HCT116 (cell line): Measurements from ENCODE around the gene ACSS1. TPM values are rescaled to one million over a fixed set of nuclear protein-coding genes. Genes with fewer than 3 reads are reported as not detected.

Experiments used
- ATAC-seq: fragments of 200-7000 bp; cut with Tn5 transposase; 2 replicates; pipeline ENCODE4 v1.9.1; 2020; ENCODE audit warnings: mild to moderate bottlenecking, moderate library complexity
- BruUV-seq: library from RNA; stranded (reverse); fragments of 400-500 nt; replicated peaks from 2 replicates; lab custom pipeline; 2021; lab: Mats Ljungman, UMichigan
- CTCF ChIA-PET: fragments of 300-600 bp; sonication (Branson Sonifier 250); formaldehyde crosslinking; loops from one replicate; lab custom pipeline; 2021; ENCODE audit warnings: antibody characterized with exemption; lab: Charles Lee
- POLR2A ChIA-PET: fragments of 300-600, 350-600 bp; sonication (Branson Sonifier 250); formaldehyde crosslinking; loops from one replicate; lab custom pipeline; 2021; ENCODE audit warnings: antibody characterized with exemption; lab: Charles Lee
- RAD21 ChIA-PET, 2 experiments: fragments of 300-600 bp; sonication (Branson Sonifier 250); formaldehyde crosslinking; loops; one replicate each; lab custom pipeline; 2023; ENCODE audit warnings: low total read pairs in 2 of 2; ENCODE audit not compliant: uncharacterized antibody in 2 of 2, unreplicated experiment in 2 of 2, low non-redundant PET in 1 of 2; lab: Charles Lee
- DNase-seq: peaks from one replicate; pipeline ENCODE4 v3.0.0-alpha.2; 2010; ENCODE audit warnings: low read depth, low spot score
- H2AFZ ChIP-seq: fragments of 200-600 bp; shearing (Covaris generic), sonication (generic); 2 replicates; pipeline ENCODE4 v1.6.1; 2017; ENCODE audit warnings: low read depth, mixed run types, mixed read lengths, antibody characterized with exemption, low read length; ENCODE audit not compliant: poor library complexity, severe bottlenecking
- H3K27ac ChIP-seq: 2 replicates; pipeline ENCODE4 v1.5.1; 2012; ENCODE audit warnings: low read depth, low read length
- H3K27me3 ChIP-seq: fragments of 200-600 bp; sonication (generic); 2 replicates; pipeline ENCODE4 v1.6.1; 2016; ENCODE audit warnings: mixed run types, low read length, mixed read lengths; ENCODE audit not compliant: insufficient read depth
- H3K36me3 ChIP-seq, 2 experiments: fragments of 200-500 bp in 1 of 2; fragments of 200-600 bp in 1 of 2; sonication (Bioruptor generic) in 1 of 2; sonication (generic) in 1 of 2; 2 replicates each; pipeline versions ENCODE4 v1.5.1 to v1.6.1; 2014 to 2016; ENCODE audit warnings: low read length in 2 of 2, inconsistent platforms in 1 of 2, mixed read lengths in 1 of 2, mixed run types in 1 of 2; ENCODE audit not compliant: insufficient read depth in 2 of 2, control insufficient read depth in 1 of 2
- H3K4me1 ChIP-seq, 2 experiments: fragments of 200-600 bp in 1 of 2; sonication (generic) in 1 of 2; 2 replicates each; pipeline versions ENCODE4 v1.5.1 to v1.6.1; 2012 to 2017; ENCODE audit warnings: low read length in 2 of 2, inconsistent platforms in 1 of 2, mild to moderate bottlenecking in 1 of 2, mixed read lengths in 1 of 2, mixed run types in 1 of 2, moderate library complexity in 1 of 2; ENCODE audit not compliant: insufficient read depth in 2 of 2, control insufficient read depth in 1 of 2
- H3K4me2 ChIP-seq: fragments of 200-600 bp; sonication (generic); 2 replicates; pipeline ENCODE4 v1.6.1; 2017; ENCODE audit warnings: mixed run types, low read length, mixed read lengths
- H3K4me3 ChIP-seq, 2 experiments: fragments of 200-600 bp in 1 of 2; sonication (generic) in 1 of 2; replicated peaks in 1 of 2; 2 replicates each; pipeline ENCODE4 v1.5.1; 2011 to 2016; ENCODE audit warnings: low read length in 2 of 2, control low read depth in 1 of 2, low read depth in 1 of 2, mild to moderate bottlenecking in 1 of 2, mixed read lengths in 1 of 2, mixed run types in 1 of 2
- H3K79me2 ChIP-seq: fragments of 200-600 bp; sonication (generic); 2 replicates; pipeline ENCODE4 v1.6.1; 2017; ENCODE audit warnings: mild to moderate bottlenecking, mixed run types, low read length, moderate library complexity, mixed read lengths; ENCODE audit not compliant: insufficient read depth
- H3K9ac ChIP-seq: fragments of 200-600 bp; sonication (generic); 2 replicates; pipeline ENCODE4 v1.6.1; 2016; ENCODE audit warnings: low read length, mixed read lengths
- H3K9me2 ChIP-seq: fragments of 200-600 bp; sonication (generic), shearing (Covaris generic); 2 replicates; pipeline ENCODE4 v1.6.1; 2017; ENCODE audit warnings: mixed run types, mild to moderate bottlenecking, moderate library complexity; ENCODE audit not compliant: insufficient read depth
- H3K9me3 ChIP-seq, 2 experiments: fragments of 200-500 bp in 1 of 2; fragments of 200-600 bp in 1 of 2; sonication (Bioruptor generic) in 1 of 2; sonication (generic) in 1 of 2; 2 replicates each; pipeline ENCODE4 v1.6.1; 2014 to 2017; ENCODE audit warnings: low read length in 2 of 2, mixed read lengths in 2 of 2, inconsistent platforms in 1 of 2, low read depth in 1 of 2, mild to moderate bottlenecking in 1 of 2, mixed run types in 1 of 2, moderate library complexity in 1 of 2; ENCODE audit not compliant: control insufficient read depth in 1 of 2, insufficient read depth in 1 of 2
- H4K20me1 ChIP-seq: fragments of 200-600 bp; sonication (generic), shearing (Covaris generic); 2 replicates; pipeline ENCODE4 v1.6.1; 2017; ENCODE audit warnings: mixed run types, mild to moderate bottlenecking, moderate library complexity; ENCODE audit not compliant: insufficient read depth
- ATF3 ChIP-seq: IDR thresholded peaks from 2 replicates; pipeline ENCODE4 v1.6.1; 2012
- CEBPB ChIP-seq: IDR thresholded peaks from 2 replicates; pipeline ENCODE4 v1.6.1; 2012; ENCODE audit warnings: low read depth
- CTCF ChIP-seq, 3 experiments: fragments of 200-600 bp in 1 of 3; sonication (generic) in 1 of 3; IDR thresholded peaks in 2 of 3; conservative IDR thresholded peaks in 1 of 3; 2 replicates each; pipeline ENCODE4 v1.5.1; 2012 to 2017; ENCODE audit warnings: low read depth in 2 of 3, low read length in 2 of 3, antibody characterized with exemption in 1 of 3, borderline replicate concordance in 1 of 3, control low read depth in 1 of 3, mild to moderate bottlenecking in 1 of 3, mixed read lengths in 1 of 3, mixed run types in 1 of 3, moderate library complexity in 1 of 3; ENCODE audit not compliant: insufficient read depth in 1 of 3
- ELF1 ChIP-seq: IDR thresholded peaks from 2 replicates; pipeline ENCODE4 v1.6.1; 2012; ENCODE audit warnings: low read depth, borderline replicate concordance
- EZH2 ChIP-seq: fragments of 200-600 bp; sonication (generic); IDR thresholded peaks from 2 replicates; pipeline ENCODE4 v1.6.1; 2017; ENCODE audit warnings: antibody characterized with exemption, mixed run types
- EZH2phosphoT487 ChIP-seq: fragments of 200-600 bp; IDR thresholded peaks from 2 replicates; pipeline ENCODE4 v1.6.1; 2018; ENCODE audit warnings: antibody characterized with exemption, borderline replicate concordance
- FOSL1 ChIP-seq: IDR thresholded peaks from 2 replicates; pipeline ENCODE4 v1.6.1; 2012; ENCODE audit warnings: low read depth
- JUND ChIP-seq: IDR thresholded peaks from 2 replicates; pipeline ENCODE4 v1.6.1; 2012
- MAX ChIP-seq: IDR thresholded peaks from 2 replicates; pipeline ENCODE4 v1.6.1; 2012
- POLR2A ChIP-seq: IDR thresholded peaks from 2 replicates; pipeline ENCODE4 v1.7.0; 2011; ENCODE audit warnings: borderline replicate concordance; ENCODE audit not compliant: insufficient read depth, insufficient read length; ENCODE audit errors: extremely low read depth
- POLR2AphosphoS5 ChIP-seq: IDR thresholded peaks from 2 replicates; pipeline ENCODE4 v1.6.1; 2011; ENCODE audit warnings: mild to moderate bottlenecking, low read depth, low read length, moderate library complexity
- REST ChIP-seq: IDR thresholded peaks from 2 replicates; pipeline ENCODE4 v1.6.1; 2012; ENCODE audit warnings: low read depth
- SIN3A ChIP-seq: IDR thresholded peaks from 2 replicates; pipeline ENCODE4 v1.6.1; 2012; ENCODE audit warnings: low read depth
- SP1 ChIP-seq: IDR thresholded peaks from 2 replicates; pipeline ENCODE4 v1.6.1; 2012; ENCODE audit warnings: low read depth
- TCF7L2 ChIP-seq: IDR thresholded peaks from 2 replicates; pipeline ENCODE4 v1.7.0; 2011; ENCODE audit warnings: borderline replicate concordance, inconsistent platforms; ENCODE audit not compliant: insufficient read depth, insufficient read length; ENCODE audit errors: extremely low read depth
- ZBTB33 ChIP-seq: IDR thresholded peaks from 2 replicates; pipeline ENCODE4 v1.6.1; 2011; ENCODE audit warnings: mild to moderate bottlenecking, low read length, moderate library complexity; ENCODE audit not compliant: insufficient replicate concordance; ENCODE audit errors: extremely low read depth
- ZNF274 ChIP-seq: fragments of 200-500 bp; sonication (Bioruptor generic); IDR thresholded peaks from 2 replicates; pipeline ENCODE4 v1.6.1; 2014; ENCODE audit warnings: mild to moderate bottlenecking, low read depth, low read length, inconsistent platforms
- intact Hi-C: fragments of 100-400 bp; cut with micrococcal nuclease; formaldehyde crosslinking; loops from 2 replicates; pipeline ENCODE4 v1.10.0; 2022
- total RNA-seq: library from RNA; stranded (reverse); gene quantifications from one replicate; pipeline ENCODE4 v1.2.1, GENCODE V29; 2021; ENCODE audit not compliant: unreplicated experiment

Gene ACSS1
- total RNA-seq, 1 experiment from 2014 or later = 0.27 TPM

- Histone ChIP-seq H3K9me2 (no peaks in the 10 kb centered on the region), H3K9ac (no peak overlapping the region), H2AFZ (no peak overlapping the region), H3K27me3 (peaks cover 6% of the 10 kb centered on the region; the same call in 1 of the 2 replicates), H3K4me2 (no peak overlapping the region), H3K9me3 (no peaks in the 10 kb centered on the region), H3K36me3 (no peaks in the 10 kb centered on the region), H3K4me3 (no peak overlapping the region), H4K20me1 (no peaks in the 10 kb centered on the region), H3K79me2 (no peaks in the 10 kb centered on the region), H3K27ac (no peak overlapping the region), H3K4me1 (no peaks in the 10 kb centered on the region)
- POLR2A ChIA-PET = no interaction called here
- no TSS peak for BruUV-seq
- CTCF ChIA-PET = no interaction called here
- intact Hi-C loops = no loop called here
- RAD21 ChIA-PET = no interaction called here
- no peak for DNase-seq
- no peak for ATAC-seq
- TF ChIP-seq TCF7L2 = no peak
- no peak for TF ChIP-seq MAX
- TF ChIP-seq EZH2phosphoT487 = no peak
- no peak for TF ChIP-seq CTCF (IDR thresholded peaks at IDR 0.05 in 2 of 3, conservative IDR thresholded peaks at IDR 0.05 in 1 of 3; ENCODE audit: borderline replicate concordance in 1 of 3, insufficient read depth in 1 of 3, low read depth in 2 of 3, low read length in 2 of 3)
- no peak for TF ChIP-seq EZH2
- TF ChIP-seq ATF3 = no peak
- TF ChIP-seq SIN3A = no peak
- TF ChIP-seq REST = no peak
- no peak for TF ChIP-seq POLR2AphosphoS5
- TF ChIP-seq CEBPB = no peak
- no peak for TF ChIP-seq SP1
- no peak for TF ChIP-seq JUND
- TF ChIP-seq FOSL1 = no peak
- no peak for TF ChIP-seq POLR2A
- TF ChIP-seq ZBTB33 = no peak
- no peak for TF ChIP-seq ELF1
- TF ChIP-seq ZNF274 = no peak
These were observed 50.2 kb downstream of the ACSS1 start for GRCh38 chr20:25007491-25008305.
